HG03060 (cell line): ENCODE data around the gene NEURL1.

Experiments used
- ATAC-seq: cut with Tn5 transposase; IDR thresholded peaks from one replicate; pipeline ENCODE4 v1.9.1; 2021; ENCODE audit warnings: low read depth, moderate number of reproducible peaks; ENCODE audit not compliant: unreplicated experiment

The NEURL1 gene

GRCh38 chr10:103638948-103639347, 145.4 kb downstream of the NEURL1 start:
- ATAC-seq: no peak

GRCh38 chr10:103640436-103641181, 147.1 kb downstream of the NEURL1 start:
- no peak for ATAC-seq

DNA sequence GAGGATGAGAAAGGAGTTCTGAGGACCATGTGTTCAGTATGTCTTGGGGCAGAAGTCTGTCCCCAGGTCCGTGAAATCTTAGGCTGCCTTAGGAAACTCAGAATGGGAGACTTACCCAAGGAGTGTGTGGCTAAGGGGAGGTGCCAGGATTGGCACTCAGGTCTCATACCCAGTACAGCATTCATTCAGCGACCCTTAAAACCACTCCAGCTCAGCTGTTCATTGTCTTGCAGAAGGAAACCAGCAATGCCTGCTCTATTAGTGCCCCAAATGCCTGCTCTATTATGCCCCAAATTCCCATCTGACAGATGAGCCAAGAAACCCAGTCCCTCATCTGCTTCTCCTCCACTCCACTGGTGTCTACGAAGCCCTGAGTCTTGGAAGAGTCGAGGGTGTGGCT, 147.8 kb downstream of the NEURL1 start:
- ATAC-seq: no peak
